ENCODE data around the gene POLR1A.

Gene POLR1A

GRCh38 chr2:86027922-86028765 lies 77.5 kb downstream of the POLR1A start:
- no peak for DNase-seq (ENCODE audit: low read depth)
- no peak overlapping the region for H3K4me3 ChIP-seq (ENCODE audit: low read depth, low read length)

DNA sequence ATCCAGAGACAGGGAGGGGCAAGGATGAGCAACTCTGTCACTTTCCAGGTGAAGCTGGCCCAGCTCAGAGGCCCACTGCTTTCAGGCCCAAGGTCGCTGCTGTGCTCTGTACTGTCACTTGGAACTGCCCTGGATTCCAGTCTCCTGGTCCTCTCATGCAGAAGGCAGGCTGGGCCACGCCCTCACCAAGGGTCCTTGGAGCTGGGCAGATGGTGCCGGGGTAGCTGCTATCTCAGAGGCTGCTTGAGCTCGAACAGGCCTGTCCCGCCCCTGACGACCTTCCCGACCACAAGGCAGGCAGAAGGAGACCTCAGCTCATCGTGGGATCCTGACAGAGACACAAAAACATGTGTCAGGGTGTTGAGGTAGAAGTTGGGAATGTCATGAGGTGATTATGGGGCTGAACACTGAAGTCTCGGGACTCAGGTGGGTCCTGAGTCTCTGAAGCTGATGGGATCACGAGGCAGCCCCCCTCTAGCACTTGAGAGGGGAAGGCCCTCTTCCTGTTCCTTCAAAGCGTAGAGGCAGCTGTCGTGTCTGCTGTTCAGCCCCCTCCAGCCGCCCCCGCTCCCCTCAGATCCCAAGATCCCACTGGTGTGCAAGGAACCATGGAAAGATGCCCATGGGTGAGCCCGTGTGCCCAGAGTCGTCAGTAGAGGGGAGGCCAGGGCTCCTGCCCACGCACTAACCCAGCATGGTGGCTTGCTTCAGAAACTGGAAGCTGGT lies 78.3 kb downstream of the POLR1A start:
- no peak overlapping the region for H3K4me3 ChIP-seq (ENCODE audit: low read depth, low read length)
- DNase-seq (ENCODE audit: low read depth), result no peak

GRCh38 chr2:86026744-86027065 lies 79.0 kb downstream of the POLR1A start:
- no peak for DNase-seq (ENCODE audit: low read depth)
- H3K4me3 ChIP-seq (ENCODE audit: low read depth, low read length), result no peak overlapping the region

DNA sequence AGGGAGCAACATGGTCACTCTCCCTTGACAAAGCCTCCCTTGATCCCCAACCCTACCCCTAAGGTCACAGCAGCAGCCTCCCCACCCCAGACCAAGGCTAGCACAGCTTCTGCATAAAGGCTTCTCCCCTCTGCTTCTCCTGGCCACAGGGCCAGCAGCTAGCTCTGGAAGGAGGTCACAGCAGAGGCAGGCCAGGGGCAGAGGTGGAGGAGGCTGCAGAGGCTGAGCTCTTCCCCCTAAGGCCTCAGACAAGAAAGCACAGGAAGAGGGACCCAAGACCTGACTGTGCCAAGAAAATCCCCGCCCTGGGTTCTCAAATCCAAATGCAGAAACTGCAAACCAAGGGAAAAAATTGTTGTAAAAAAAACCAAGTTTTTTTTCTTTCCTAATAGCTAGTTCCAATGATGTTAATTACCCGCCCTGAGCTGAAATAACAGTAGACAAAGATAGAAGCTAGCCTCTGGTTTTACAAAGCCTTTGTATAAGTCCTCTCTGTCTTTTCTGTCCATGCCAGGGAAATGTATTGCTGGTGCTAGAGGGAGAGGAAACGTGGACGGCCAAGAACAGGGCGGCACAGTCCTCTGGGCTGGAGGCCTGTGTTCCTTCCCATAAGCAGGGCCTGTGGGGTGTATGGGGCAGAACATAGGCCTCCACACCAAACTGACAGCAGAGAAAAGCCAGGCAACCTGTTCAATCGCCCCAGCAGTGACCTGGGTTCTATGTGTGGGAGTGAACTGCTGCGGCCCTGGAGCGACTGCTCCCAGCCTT lies 79.5 kb downstream of the POLR1A start:
- DNase-seq (ENCODE audit: low read depth), result no peak
- no peak overlapping the region for H3K4me3 ChIP-seq (ENCODE audit: low read depth, low read length)

- DNase-seq (ENCODE audit: low read depth), result no peak
- H3K4me3 ChIP-seq (ENCODE audit: low read depth, low read length), result no peak overlapping the region
These were observed 80.4 kb downstream of the POLR1A start for GRCh38 chr2:86025229-86025820.

- H3K4me3 ChIP-seq (ENCODE audit: low read depth, low read length), result no peak overlapping the region
- no peak for DNase-seq (ENCODE audit: low read depth)
These were observed 82.3 kb downstream of the POLR1A start for GRCh38 chr2:86023366-86023712.

GRCh38 chr2:86022661-86023365 lies 82.9 kb downstream of the POLR1A start:
- no peak overlapping the region for H3K4me3 ChIP-seq (ENCODE audit: low read depth, low read length)

GRCh38 chr2:86021396-86022378 lies 84.0 kb downstream of the POLR1A start:
- no peak overlapping the region for H3K4me3 ChIP-seq (ENCODE audit: low read depth, low read length)
- DNase-seq (ENCODE audit: low read depth), result no peak

More at GRCh38 chr2:86022661-86023365, 82.9 kb downstream of the POLR1A start:
- no peak for DNase-seq (ENCODE audit: low read depth)

- no peak for DNase-seq (ENCODE audit: low read depth)
These were observed 84.7 kb downstream of the POLR1A start for GRCh38 chr2:86020984-86021383.

GRCh38 chr2:86019121-86019520 lies 86.6 kb downstream of the POLR1A start:
- no peak for DNase-seq (ENCODE audit: low read depth)
- H3K4me3 ChIP-seq (ENCODE audit: low read depth, low read length), result no peak overlapping the region

More at GRCh38 chr2:86020984-86021383, 84.7 kb downstream of the POLR1A start:
- no peak overlapping the region for H3K4me3 ChIP-seq (ENCODE audit: low read depth, low read length)

DNA sequence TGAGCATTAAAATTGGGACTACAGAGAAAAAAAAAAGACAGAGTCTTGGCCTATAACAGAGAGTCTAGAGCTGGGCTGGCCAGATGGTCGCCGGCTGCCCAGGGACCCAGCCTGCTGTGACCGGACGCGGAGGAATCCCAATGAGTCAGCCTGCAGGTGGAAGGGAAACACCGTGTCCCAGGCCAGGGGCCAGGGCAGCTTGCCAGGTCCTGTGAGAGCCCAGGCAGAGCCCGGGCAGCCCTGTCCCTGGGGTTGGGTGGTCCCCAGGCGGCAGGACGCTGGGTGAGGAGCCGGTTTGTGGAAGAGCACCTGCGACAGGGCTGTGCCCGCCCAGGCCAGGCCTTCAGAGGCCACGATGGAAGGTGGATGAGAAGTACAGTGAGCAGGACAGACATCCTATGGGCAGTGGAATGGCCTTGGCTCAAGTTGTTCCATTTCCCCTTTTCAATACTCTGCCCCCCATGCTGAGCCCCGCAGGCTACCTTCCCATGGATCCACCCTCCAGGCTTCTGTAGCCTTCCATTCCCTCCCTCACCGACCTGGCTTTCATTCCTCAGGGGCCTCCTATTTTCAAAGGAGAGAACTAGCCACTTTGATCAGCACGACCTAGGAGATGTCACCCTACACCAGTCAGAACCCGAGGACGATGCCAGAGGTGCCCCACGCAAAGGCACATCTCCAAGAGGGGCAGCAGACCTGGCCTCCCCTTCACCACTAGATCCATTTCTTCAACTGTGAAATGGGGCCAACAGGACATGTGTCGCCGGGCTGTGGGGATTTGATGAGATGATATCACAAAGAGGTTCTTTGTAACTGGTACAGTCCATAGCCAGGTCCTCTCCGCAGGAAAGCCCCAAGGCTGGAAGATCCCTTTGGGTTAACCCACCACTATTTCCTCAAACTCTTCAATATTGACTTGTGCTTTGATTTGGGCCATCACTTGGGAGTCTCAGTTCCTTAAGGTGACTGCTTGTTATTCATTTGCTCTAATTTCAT lies 87.5 kb downstream of the POLR1A start:
- H3K4me3 ChIP-seq (ENCODE audit: low read depth, low read length), result no peak overlapping the region
- DNase-seq (ENCODE audit: low read depth), result no peak

DNA sequence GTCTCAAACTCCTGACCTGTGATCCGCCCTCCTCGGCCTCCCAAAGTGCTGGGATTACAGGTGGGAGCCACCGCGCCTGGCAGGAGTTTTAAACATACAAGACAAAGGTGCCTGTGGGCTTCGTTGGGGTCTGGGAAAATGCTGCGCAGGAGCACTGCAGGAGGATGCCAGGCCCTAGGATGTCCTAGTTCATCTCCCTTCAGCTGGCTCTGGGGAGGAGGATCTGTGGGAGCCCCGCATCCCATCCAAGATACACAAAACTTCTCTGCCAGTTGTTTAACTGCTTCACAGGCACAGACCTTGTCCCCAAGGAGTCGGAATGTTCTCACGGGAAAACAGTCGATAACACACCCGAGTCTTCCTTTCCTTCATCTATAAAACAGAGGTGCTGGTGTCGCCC lies 89.1 kb downstream of the POLR1A start:
- no peak for DNase-seq (ENCODE audit: low read depth)
- H3K4me3 ChIP-seq (ENCODE audit: low read depth, low read length), result no peak overlapping the region

DNA sequence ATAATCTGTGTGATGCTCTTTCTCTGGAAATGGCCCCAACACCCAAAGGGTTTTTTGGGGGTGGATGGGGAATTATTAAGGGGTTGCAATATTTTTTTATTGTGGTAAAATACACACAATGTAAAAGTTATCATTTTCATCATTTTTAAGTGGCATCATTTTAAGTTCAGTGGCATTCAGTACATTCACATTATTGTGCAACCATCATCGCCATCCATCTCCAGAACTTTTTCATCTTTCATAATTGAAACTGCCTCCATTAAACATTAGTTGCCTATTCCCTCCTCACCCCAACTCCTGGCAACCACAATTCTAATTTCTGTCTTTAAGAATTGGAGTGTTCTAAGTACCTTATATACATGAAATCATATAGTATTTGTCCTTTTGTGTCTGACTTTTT lies 90.0 kb downstream of the POLR1A start:
- H3K4me3 ChIP-seq (ENCODE audit: low read depth, low read length), result no peak overlapping the region
- no peak for DNase-seq (ENCODE audit: low read depth)

- no peak for DNase-seq (ENCODE audit: low read depth)
- H3K4me3 ChIP-seq (ENCODE audit: low read depth, low read length), result no peak overlapping the region
These were observed 90.7 kb downstream of the POLR1A start for GRCh38 chr2:86015006-86015405.

GRCh38 chr2:86014493-86014892 lies 91.2 kb downstream of the POLR1A start:
- DNase-seq (ENCODE audit: low read depth), result no peak
- H3K4me3 ChIP-seq (ENCODE audit: low read depth, low read length), result no peak overlapping the region

DNA sequence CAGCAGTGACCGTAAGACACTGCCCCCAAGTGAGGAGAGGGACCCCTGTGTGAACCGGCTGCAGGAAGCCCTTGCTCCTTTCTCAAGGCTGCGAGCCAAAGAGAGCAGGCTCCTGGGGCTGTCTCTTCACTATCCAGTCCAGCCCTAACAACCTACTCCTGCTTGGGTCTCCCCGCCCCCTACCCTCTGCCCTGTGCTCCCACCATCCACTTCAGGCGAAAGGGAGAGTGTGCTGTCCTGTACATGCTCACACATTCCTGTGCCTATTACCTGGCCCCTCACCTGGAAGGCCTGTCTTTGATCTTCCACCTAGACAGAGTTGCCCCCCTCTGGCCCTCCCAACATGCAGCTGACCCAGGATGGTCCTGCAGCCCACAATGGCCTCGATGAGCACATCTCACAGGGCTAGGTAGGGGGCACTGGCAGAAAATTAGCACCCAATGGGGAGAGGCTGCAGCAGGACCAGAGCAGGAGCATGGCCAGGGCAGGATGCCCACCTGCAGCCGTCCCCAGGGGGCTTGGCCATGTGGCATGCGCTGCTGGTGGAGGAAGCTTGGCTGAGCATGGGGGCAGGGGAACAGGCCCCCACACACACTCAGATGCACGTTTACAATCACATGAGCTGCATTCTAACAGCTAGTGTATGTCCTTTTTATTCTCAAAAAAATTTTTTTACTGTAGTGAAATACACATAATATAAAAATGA lies 93.5 kb downstream of the POLR1A start:
- no peak for DNase-seq (ENCODE audit: low read depth)
- no peak overlapping the region for H3K4me3 ChIP-seq (ENCODE audit: low read depth, low read length)

Data from skeletal muscle cell (primary cell).